OCI-LY3 (cell line): ENCODE measurements around the gene PHF21B.
"Not testable (repeated sequence)": the region's sequence is repeated elsewhere in the genome, so short reads cannot be mapped to it uniquely, and the experiment has no call there.

Source experiments
- H2AFZ ChIP-seq: fragments of 200-600, 300-600 bp; shearing (Covaris generic); 2 replicates; pipeline ENCODE4 v1.6.0; 2014; ENCODE audit warnings: antibody characterized with exemption, low read depth, low read length
- H3K27ac ChIP-seq: fragments of 200-600, 300-600 bp; sonication (generic); 2 replicates; pipeline ENCODE4 v1.5.1; 2014; ENCODE audit warnings: mild to moderate bottlenecking, low read length, moderate library complexity, mixed read lengths
- H3K27me3 ChIP-seq: fragments of 200-600, 300-600 bp; sonication (generic); 2 replicates; pipeline ENCODE4 v1.6.1; 2014; ENCODE audit warnings: low read depth, low read length, mixed read lengths
- H3K36me3 ChIP-seq: fragments of 200-600, 300-600 bp; sonication (generic); replicated peaks from 2 replicates; pipeline ENCODE3; 2014; ENCODE audit warnings: low read depth, low read length, mixed read lengths
- H3K4me1 ChIP-seq: fragments of 300-600, 200-600 bp; sonication (generic); 2 replicates; pipeline ENCODE4 v1.6.1; 2014; ENCODE audit warnings: low read length, mixed read lengths
- H3K4me2 ChIP-seq: fragments of 200-600, 300-600 bp; sonication (generic); 2 replicates; pipeline ENCODE4 v1.6.1; 2014; ENCODE audit warnings: low read length, mixed read lengths
- H3K4me3 ChIP-seq: fragments of 300-600, 200-600 bp; sonication (generic); 2 replicates; pipeline ENCODE4 v1.5.1; 2014; ENCODE audit warnings: antibody characterized with exemption, mild to moderate bottlenecking, low read length, moderate library complexity
- H3K79me2 ChIP-seq: fragments of 300-600, 200-600 bp; shearing (Covaris generic); 2 replicates; pipeline ENCODE4 v1.6.1; 2014; ENCODE audit warnings: mild to moderate bottlenecking, low read length, mixed read lengths
- H3K9ac ChIP-seq: fragments of 300-600, 200-600 bp; shearing (Covaris generic); 2 replicates; pipeline ENCODE4 v1.6.0; 2014; ENCODE audit warnings: mild to moderate bottlenecking, low read length, moderate library complexity
- H3K9me3 ChIP-seq: fragments of 200-600, 300-600 bp; shearing (Covaris generic); 2 replicates; pipeline ENCODE4 v1.6.1; 2014; ENCODE audit warnings: low read length, mixed read lengths; ENCODE audit not compliant: insufficient read depth
- H4K20me1 ChIP-seq: fragments of 200-600, 300-600 bp; sonication (generic); 2 replicates; pipeline ENCODE4 v1.6.1; 2016; ENCODE audit warnings: low read length, mixed read lengths; ENCODE audit not compliant: insufficient read depth
- EZH2phosphoT487 ChIP-seq: fragments of 200-600 bp; shearing (Covaris generic); IDR thresholded peaks from 2 replicates; pipeline ENCODE4 v1.6.1; 2018; ENCODE audit warnings: antibody characterized with exemption, mixed run types, low read depth
- TF ChIP-seq, protein P1 (sequence below): fragments of 200-600, 300-600 bp; sonication (generic); IDR thresholded peaks from 2 replicates; pipeline ENCODE4 v1.5.1; 2014; ENCODE audit warnings: antibody characterized with exemption, low read length, low read depth

The PHF21B gene

DNA sequence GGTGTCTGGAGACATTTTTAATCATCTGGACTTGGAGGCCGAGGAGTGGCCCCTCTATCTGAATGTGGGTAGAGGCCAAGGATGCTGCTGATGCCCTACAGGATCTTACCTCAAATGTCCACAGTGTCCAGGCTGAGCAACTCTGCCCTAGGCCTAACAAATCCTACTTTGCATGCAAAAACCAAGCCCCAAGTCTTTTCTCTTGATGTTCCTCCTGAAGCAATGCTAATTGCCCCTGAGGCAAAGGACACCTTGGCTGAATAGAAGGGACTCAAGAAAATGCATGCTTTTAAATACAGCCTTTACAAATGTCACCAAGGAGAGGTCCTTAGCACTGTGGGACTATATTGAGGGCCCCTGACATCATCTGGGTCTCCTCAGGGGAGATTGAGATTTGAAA is 43.8 kb upstream of the PHF21B start:
- TF ChIP-seq EZH2phosphoT487: no peak
- TF ChIP-seq, protein P1, sequence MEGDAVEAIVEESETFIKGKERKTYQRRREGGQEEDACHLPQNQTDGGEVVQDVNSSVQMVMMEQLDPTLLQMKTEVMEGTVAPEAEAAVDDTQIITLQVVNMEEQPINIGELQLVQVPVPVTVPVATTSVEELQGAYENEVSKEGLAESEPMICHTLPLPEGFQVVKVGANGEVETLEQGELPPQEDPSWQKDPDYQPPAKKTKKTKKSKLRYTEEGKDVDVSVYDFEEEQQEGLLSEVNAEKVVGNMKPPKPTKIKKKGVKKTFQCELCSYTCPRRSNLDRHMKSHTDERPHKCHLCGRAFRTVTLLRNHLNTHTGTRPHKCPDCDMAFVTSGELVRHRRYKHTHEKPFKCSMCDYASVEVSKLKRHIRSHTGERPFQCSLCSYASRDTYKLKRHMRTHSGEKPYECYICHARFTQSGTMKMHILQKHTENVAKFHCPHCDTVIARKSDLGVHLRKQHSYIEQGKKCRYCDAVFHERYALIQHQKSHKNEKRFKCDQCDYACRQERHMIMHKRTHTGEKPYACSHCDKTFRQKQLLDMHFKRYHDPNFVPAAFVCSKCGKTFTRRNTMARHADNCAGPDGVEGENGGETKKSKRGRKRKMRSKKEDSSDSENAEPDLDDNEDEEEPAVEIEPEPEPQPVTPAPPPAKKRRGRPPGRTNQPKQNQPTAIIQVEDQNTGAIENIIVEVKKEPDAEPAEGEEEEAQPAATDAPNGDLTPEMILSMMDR: no peak
- no peak overlapping the region for H3K4me3 ChIP-seq
- no peaks in the 10 kb centered on the region for H4K20me1 ChIP-seq
- no peaks in the 10 kb centered on the region for H3K36me3 ChIP-seq
- peaks cover 49% of the 10 kb centered on the region for H3K27me3 ChIP-seq
- H3K4me1 ChIP-seq: no peaks in the 10 kb centered on the region
- no peak overlapping the region for H2AFZ ChIP-seq
- H3K4me2 ChIP-seq: no peak overlapping the region
- no peaks in the 10 kb centered on the region for H3K9me3 ChIP-seq
- no peaks in the 10 kb centered on the region for H3K79me2 ChIP-seq
- H3K27ac ChIP-seq: no peak overlapping the region
- no peak overlapping the region for H3K9ac ChIP-seq

DNA sequence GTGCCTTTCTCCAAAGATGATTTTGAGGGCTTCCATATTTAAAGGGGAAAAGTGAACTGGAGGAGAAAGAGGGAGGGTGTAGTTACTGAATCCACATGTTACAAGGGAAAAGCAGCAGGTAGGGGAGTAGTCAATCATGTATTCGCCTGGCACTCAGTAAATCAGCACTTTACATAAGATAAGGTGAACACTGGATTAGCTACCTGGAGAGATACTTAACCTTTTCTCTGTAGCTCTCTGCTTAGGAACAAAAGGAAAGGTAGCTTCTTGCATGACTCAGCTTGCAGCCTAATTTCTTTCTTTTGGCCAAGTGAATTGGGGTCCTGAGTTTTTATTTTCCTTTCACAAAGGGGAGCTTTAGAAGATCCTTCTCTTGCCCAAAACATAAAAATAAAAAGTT is 43.3 kb upstream of the PHF21B start:
- H3K27ac ChIP-seq: no peak overlapping the region
- no peak overlapping the region for H3K4me3 ChIP-seq
- H3K27me3 ChIP-seq: peaks cover 50% of the 10 kb centered on the region
- no peaks in the 10 kb centered on the region for H4K20me1 ChIP-seq
- H2AFZ ChIP-seq: no peak overlapping the region
- no peaks in the 10 kb centered on the region for H3K36me3 ChIP-seq
- no peaks in the 10 kb centered on the region for H3K79me2 ChIP-seq
- H3K4me2 ChIP-seq: no peak overlapping the region
- TF ChIP-seq, protein P1: no peak
- no peak for TF ChIP-seq EZH2phosphoT487
- no peaks in the 10 kb centered on the region for H3K9me3 ChIP-seq
- no peaks in the 10 kb centered on the region for H3K4me1 ChIP-seq
- H3K9ac ChIP-seq: no peak overlapping the region

DNA sequence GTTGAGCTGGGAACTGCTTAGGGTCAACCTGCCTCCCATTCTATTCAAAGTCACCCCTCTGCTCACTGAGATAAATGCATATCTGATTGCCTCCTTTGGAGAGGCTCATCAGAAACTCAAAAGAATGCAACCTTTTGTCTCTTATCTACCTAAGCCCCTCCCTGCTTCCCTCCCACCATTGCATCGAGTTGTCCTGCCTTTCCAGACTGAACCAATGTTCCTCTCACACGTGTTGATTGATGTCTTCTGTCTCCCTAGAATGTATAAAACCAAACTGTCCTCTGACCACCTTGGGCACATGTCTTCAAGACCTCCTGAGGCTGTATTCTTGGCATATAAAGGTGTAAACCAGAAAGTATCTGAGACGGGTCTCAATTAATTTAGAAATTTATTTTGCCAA is 42.9 kb upstream of the PHF21B start:
- H3K79me2 ChIP-seq, H3K9ac ChIP-seq, H3K4me1 ChIP-seq, H3K27ac ChIP-seq, H2AFZ ChIP-seq, H3K4me3 ChIP-seq, H3K9me3 ChIP-seq, H3K36me3 ChIP-seq, H3K4me2 ChIP-seq, H4K20me1 ChIP-seq: not testable (repeated sequence)
- peaks cover 50% of the 10 kb centered on the region for H3K27me3 ChIP-seq

DNA sequence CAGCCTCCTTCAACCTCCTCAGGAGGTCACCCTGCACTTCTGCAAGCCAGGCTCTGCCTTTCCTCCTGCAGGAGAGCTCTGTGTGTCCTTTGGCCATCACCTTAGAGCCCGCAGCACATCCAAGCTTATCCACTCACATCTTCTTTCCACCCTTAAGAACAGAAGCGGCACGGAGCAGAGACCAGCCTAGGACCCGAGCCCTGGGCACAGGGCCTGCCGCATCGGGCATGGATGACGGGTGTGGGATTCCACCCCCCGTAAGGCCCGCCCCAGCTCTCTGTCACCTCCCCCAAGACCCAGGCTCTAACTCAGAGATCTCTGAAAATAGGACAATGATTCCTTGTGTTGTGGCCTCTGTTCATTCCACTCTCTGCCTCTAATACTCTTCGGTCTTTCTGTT is 42.1 kb upstream of the PHF21B start:
- H3K4me1 ChIP-seq: no peaks in the 10 kb centered on the region
- no peak overlapping the region for H3K9ac ChIP-seq
- no peak for TF ChIP-seq EZH2phosphoT487
- TF ChIP-seq, protein P1: no peak
- no peak overlapping the region for H3K4me3 ChIP-seq
- H2AFZ ChIP-seq: no peak overlapping the region
- H3K27me3 ChIP-seq: peaks cover 57% of the 10 kb centered on the region
- no peaks in the 10 kb centered on the region for H3K79me2 ChIP-seq
- H4K20me1 ChIP-seq: no peaks in the 10 kb centered on the region
- H3K27ac ChIP-seq: no peak overlapping the region
- H3K4me2 ChIP-seq: no peak overlapping the region
- no peaks in the 10 kb centered on the region for H3K36me3 ChIP-seq
- no peaks in the 10 kb centered on the region for H3K9me3 ChIP-seq

DNA sequence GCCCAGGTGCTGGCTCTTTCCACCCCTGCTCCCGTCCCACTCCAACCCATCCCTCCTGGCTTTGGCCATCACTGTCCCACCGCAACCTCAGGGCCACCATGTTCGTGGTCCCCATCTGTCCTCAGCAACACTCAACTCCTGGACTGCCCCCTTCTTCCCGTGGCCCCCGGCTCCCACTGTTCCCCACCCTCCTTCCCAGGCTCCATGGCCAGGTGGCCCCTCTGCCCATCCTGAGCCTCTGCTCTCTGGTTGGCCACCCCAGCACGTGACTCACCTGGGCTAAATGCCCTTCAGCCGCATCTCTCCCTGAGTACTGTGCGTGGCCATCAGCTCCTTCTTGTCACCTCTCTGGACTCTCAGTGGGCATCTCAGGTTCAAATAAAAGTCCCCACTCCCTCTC is 41.6 kb upstream of the PHF21B start:
- Histone ChIP-seq H3K36me3 (no peaks in the 10 kb centered on the region), H3K27me3 (peaks cover 58% of the 10 kb centered on the region), H3K4me3 (no peak overlapping the region), H3K27ac (no peak overlapping the region), H2AFZ (no peak overlapping the region), H3K4me1 (no peaks in the 10 kb centered on the region), H3K9ac (no peak overlapping the region), H3K4me2 (no peak overlapping the region), H3K79me2 (no peaks in the 10 kb centered on the region), H4K20me1 (no peaks in the 10 kb centered on the region), H3K9me3 (no peaks in the 10 kb centered on the region)
- TF ChIP-seq, protein P1: no peak
- TF ChIP-seq EZH2phosphoT487: no peak
